NOMO-1 treated with dmso at 0.1 percent for 144 hours (cell line): Measurements from ENCODE around the gene MPO.

Source experiments
- DNase-seq: peaks from one replicate; lab custom pipeline; 2025; ENCODE audit not compliant: unreplicated experiment; lab: John Stamatoyannopoulos, UW

Gene MPO

DNA sequence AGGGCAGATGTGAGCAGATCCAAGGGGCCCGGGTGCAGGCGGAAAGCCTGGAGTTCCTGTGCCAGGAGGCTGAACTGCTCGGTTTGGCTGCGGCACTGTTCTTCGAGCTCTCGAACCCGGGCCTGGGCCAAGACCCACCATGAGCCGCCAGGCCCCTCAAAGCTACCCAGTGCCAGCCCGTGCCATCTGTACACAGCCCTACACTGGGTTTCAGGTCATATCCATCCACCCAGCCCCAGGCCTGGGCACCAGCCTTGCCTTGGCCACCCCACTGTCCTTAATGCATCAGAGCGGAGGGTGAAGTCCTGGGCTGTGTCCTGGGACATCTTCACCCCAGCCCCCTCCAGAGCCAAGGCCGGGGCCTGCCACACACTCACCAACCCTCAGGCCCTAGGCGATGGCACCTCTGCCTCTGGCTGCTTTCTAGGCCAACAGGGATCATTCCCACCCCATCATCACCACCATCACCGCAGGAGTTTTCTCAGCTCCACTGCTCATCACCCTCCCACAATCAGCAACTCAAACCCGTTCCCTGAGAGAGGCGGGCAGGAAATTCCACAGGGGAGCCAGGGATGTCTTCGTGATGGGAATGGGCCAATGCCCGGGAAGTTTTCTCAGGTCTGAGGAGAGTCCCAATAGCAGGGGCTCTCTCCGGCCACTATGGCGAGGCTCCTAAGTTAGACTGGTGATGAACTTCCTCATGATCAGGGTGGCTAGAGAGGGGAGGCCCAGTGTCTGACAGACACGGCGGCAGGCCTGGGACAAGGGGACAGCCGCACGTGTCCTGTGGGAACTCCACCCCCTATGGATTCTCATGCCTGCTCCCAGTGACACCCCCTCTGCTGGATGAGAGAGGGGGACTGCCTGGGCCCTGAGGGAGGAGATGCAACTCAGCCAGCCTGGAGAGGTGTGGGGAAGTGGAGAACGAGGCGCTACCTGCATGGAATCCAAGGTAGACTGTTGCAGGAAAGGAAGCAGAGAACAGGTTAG, 38.7 kb upstream of the MPO start:
- no peak for DNase-seq

GRCh38 chr17:58318627-58319172, 38.0 kb upstream of the MPO start:
- no peak for DNase-seq

DNA sequence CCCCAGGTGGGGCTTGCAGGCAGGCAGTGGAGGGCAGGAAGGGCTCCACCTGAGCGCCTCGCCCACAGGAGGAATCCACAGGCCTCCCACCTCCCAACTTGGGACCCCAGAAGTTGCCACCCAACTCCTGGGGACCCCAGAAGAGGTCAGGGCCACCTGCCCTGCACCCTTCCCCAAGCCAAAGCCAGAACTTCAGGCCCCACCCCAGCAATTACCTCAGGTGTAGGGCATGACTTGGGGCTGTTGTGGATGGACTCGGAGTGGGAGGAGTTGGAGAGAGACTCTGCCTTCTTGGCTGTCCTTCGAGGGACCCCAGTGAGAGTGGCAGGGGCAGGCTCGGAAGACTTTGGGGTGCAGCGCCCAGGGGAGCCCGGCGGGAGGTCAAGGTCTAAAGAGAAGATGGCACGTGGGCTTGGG, 37.3 kb upstream of the MPO start:
- no peak for DNase-seq

- peak; percentile 60 for DNase-seq
Measured at GRCh38 chr17:58317421-58318064, 36.8 kb upstream of the MPO start.

- no peak for DNase-seq
Measured at GRCh38 chr17:58316260-58316960, 35.7 kb upstream of the MPO start.

DNA sequence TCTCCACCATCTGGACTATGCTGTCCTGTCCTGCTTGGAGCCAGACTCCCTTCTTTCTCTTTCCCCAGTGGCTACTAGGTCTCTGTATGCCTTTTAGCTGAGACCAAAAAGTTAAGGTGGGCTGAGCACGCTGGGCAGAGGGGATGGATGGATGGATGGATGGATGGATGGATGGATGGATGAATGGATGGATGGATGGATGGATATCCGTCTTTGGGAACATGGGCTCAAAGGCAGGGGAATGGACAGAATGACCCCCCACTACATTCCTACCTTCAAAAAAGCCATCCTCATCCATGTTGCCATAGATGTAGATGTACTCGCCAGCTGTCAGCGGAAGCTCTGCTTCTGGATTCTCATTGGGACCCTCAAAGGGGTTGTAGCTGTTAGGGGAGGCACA, 35.0 kb upstream of the MPO start:
- no peak for DNase-seq

DNA sequence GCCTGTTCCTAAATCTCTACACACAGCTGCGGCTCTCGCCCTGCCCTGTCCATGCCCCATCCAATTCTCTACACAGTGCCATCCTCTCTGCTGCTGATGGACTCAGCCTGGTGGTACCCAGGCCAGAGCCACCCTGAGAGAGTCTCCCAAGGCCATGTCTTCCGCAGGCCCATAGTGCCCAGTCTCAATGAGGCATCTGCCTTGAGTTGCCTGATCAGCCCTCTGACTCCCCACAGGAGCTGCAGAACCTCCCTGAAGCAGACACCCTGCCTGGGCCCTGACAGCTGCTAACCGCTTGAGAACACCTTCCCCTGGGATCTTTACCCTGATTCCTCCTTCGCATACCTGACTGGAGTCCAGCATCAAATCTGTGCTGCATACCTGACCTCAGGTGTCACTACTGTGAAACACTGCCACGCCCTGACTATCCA, 34.6 kb upstream of the MPO start:
- DNase-seq: no peak

DNA sequence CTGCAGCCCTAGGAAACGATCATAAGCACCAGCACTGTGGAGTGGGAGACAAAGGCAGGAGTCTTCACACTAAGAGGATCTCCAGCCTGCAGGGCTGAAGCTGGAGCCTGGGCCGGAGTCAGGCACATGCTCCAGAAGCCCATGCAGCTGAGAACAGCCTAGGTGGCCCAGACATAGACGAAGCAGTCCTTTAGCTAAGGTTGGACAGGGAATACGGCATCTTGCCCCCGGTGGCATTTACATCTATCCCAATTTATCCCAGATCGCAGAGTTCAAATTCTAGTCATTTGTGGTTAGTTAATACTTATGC, 33.9 kb upstream of the MPO start:
- no peak for DNase-seq

DNA sequence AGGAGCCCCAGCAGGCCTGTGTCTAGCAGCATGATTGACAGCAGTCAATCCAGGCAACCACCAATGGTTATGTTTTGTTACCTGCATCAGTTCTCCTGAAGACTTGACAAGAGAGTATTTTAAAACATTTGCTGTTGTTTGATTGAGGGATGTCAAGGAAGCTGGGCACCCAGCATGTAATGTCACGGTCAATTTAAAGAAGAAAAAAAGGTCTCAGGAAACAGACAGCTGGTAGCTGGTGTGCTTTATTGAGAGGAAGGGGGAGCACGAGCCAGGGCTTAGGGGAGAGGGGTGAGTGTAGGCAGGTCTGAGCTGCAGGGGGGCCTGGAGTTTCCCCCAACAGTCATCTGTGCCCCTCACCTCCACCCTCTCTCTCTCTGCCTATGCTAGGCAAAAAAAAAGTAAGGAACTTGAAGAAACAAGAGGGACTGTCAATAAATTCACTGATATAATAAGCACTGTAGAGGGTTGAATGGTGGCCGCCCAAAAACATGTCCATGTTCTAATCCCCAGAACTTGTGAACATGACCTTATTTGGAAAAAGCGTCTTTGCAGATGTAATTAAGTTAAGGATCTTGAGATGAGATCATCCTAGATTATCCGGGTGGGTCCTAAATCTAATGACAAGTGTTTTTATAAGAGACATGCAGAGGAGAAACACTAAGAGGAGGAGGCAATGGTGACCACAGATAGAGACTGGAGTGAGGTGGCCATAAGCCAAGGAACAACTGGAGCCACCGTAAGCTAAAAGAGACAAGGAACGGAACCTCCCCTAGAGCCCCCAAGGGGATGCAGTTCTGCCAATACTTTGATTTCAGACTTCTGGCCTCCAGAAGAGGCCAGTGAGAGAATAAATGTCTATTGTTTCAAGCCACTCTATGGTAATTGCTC, 33.3 kb upstream of the MPO start:
- no peak for DNase-seq

- no peak for DNase-seq
Measured at GRCh38 chr17:58312829-58313228, 32.1 kb upstream of the MPO start.

- DNase-seq: no peak
Measured at GRCh38 chr17:58312021-58312630, 31.4 kb upstream of the MPO start.

GRCh38 chr17:58311429-58311894, 30.7 kb upstream of the MPO start:
- no peak for DNase-seq

- no peak for DNase-seq
Measured at GRCh38 chr17:58310511-58311428, 30.0 kb upstream of the MPO start.

- DNase-seq: no peak
Measured at GRCh38 chr17:58309918-58310259, 29.2 kb upstream of the MPO start.

GRCh38 chr17:58308985-58309917, 28.5 kb upstream of the MPO start:
- DNase-seq: no peak

DNA sequence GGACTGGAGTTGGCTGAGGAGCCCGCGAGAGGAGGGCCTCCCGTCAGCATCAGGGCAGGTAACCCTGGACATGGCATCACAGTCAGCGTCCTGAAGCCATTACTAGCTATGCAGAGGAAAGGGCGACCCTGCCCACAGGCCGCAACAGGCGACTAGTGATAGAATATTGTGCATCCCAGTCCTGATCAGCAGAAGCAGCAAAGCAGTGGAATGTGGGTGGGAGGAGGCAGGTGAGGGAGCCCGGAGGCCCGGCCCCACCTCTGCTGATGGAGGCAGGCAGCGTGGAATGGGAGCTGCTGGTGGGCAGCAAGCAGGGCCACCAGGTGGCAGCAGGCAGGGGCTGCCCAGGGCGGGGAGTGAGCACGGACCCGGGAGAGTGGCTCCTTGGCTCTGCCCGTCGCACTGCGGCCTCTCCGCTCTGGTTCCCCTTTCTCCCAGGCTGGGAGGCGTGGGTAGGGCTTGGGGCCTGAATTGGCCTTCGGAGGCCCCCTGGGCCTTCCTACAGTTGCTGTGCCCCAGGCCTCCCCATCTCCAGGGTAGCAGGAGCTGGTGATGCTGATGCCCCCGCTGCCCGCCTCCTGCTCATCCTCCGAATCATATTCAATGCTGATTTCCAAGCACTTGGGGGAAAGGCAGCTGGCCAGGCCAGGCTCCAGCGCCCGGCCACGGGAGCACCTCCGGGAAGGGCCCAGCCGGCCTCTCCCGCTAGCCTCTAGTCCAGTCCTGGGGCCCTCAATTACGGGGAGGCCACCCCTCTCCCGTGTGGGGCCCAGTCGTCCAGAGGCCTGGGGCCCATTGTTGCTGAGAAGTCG, 27.6 kb upstream of the MPO start:
- no peak for DNase-seq
